DMS53 treated with DMSO at 0.1 percent for 48 hours (cell line): Measurements from ENCODE around the gene AHCYL2.
"Not testable (repeated sequence)": the region's sequence is repeated elsewhere in the genome, so short reads cannot be mapped to it uniquely, and the experiment has no call there.

Experiments
- DNase-seq: peaks from one replicate; lab custom pipeline; 2025; ENCODE audit not compliant: unreplicated experiment; lab: John Stamatoyannopoulos, UW

Gene AHCYL2

GRCh38 chr7:129412501-129412900, 187.7 kb downstream of the AHCYL2 start:
- DNase-seq = no peak

- no peak for DNase-seq
These were observed 192.2 kb downstream of the AHCYL2 start for GRCh38 chr7:129417073-129417472.

GRCh38 chr7:129421717-129422250, 197.0 kb downstream of the AHCYL2 start:
- no peak for DNase-seq

GRCh38 chr7:129422727-129423126, 197.9 kb downstream of the AHCYL2 start:
- no peak for DNase-seq

- no peak for DNase-seq
These were observed 199.0 kb downstream of the AHCYL2 start for GRCh38 chr7:129423700-129424410.

GRCh38 chr7:129426482-129426881, 201.7 kb downstream of the AHCYL2 start:
- no peak for DNase-seq

GRCh38 chr7:129427526-129428045, 202.8 kb downstream of the AHCYL2 start:
- no peak for DNase-seq

- DNase-seq = no peak
These were observed 207.2 kb downstream of the AHCYL2 start for GRCh38 chr7:129431911-129432643.

- DNase-seq = peak; percentile 89
These were observed 209.2 kb downstream of the AHCYL2 start, which contains the start of gene STRIP2 for GRCh38 chr7:129433847-129434674. Gene STRIP2 (plus strand): TSS chr7:129434432. CDS start chr7:129434473, 41 bp downstream.

- DNase-seq = no peak
These were observed 210.0 kb downstream of the AHCYL2 start for GRCh38 chr7:129434675-129435318.

GRCh38 chr7:129435414-129435829, 210.6 kb downstream of the AHCYL2 start:
- no peak for DNase-seq

GRCh38 chr7:129436335-129436923, 211.6 kb downstream of the AHCYL2 start:
- no peak for DNase-seq

GRCh38 chr7:129437190-129437589, 212.4 kb downstream of the AHCYL2 start:
- no peak for DNase-seq

GRCh38 chr7:129438281-129438838, 213.5 kb downstream of the AHCYL2 start:
- no peak for DNase-seq

GRCh38 chr7:129438839-129439651, 214.2 kb downstream of the AHCYL2 start:
- no peak for DNase-seq

- DNase-seq = no peak
These were observed 215.3 kb downstream of the AHCYL2 start for GRCh38 chr7:129439963-129440625.

GRCh38 chr7:129443612-129444011, 218.8 kb downstream of the AHCYL2 start:
- DNase-seq = no peak

- not testable (repeated sequence) for DNase-seq
These were observed 219.9 kb downstream of the AHCYL2 start for GRCh38 chr7:129444776-129445175.
